B cell (primary cell): ENCODE results near the gene IER2.

ENCODE experiments used
- EZH2 ChIP-seq: IDR thresholded peaks from 2 replicates; pipeline ENCODE4 v1.6.1; 2012; ENCODE audit warnings: borderline replicate concordance, low read depth, mild to moderate bottlenecking, moderate library complexity, low read length; ENCODE audit not compliant: insufficient read depth, poor library complexity, severe bottlenecking
- TF ChIP-seq, protein P1 (sequence below): fragments of 200-600 bp; IDR thresholded peaks from one replicate; pipeline ENCODE4 v1.8.0; 2022; ENCODE audit warnings: antibody characterized with exemption, mild to moderate bottlenecking

DNA sequence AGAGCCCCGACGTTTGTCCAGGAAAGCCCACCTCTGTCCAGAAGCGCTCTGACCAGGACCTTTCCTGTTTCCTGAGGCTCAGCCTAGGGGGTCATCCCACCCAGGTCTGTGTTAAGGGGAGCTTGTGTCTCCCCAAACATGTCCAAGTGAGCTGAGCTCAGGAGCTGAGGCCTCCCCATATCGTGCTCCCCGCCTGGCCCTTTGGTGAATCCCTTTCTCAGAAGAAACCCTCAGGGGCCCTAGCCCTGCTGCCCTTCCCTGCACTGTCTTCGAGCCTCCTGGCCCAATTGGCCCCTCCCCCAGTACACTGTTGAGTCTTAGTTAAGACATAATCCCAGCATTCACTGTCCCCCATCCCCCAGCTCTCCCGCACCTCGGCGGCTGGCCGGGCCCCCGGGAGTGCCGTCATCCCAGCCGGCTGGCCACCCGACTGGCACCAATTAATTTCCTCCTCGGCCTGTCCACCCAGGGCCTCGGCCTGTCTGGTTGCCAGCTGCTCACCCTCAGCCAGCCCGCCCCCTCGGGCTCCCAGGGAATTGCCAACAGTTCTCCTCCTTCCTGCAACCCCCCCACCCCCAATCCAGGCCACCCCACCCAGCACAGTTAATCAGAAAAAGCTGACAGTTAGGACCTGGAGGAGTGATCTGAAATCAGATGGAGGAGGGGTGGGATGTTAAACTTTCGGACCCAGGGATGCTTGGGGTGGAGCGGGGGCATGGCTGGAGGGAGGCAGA lies 13.6 kb downstream of the IER2 start:
- TF ChIP-seq, protein P1, sequence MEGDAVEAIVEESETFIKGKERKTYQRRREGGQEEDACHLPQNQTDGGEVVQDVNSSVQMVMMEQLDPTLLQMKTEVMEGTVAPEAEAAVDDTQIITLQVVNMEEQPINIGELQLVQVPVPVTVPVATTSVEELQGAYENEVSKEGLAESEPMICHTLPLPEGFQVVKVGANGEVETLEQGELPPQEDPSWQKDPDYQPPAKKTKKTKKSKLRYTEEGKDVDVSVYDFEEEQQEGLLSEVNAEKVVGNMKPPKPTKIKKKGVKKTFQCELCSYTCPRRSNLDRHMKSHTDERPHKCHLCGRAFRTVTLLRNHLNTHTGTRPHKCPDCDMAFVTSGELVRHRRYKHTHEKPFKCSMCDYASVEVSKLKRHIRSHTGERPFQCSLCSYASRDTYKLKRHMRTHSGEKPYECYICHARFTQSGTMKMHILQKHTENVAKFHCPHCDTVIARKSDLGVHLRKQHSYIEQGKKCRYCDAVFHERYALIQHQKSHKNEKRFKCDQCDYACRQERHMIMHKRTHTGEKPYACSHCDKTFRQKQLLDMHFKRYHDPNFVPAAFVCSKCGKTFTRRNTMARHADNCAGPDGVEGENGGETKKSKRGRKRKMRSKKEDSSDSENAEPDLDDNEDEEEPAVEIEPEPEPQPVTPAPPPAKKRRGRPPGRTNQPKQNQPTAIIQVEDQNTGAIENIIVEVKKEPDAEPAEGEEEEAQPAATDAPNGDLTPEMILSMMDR = no peak
- no peak for TF ChIP-seq EZH2
